ENCODE measurements around the gene C1orf56.

Gene C1orf56

DNA sequence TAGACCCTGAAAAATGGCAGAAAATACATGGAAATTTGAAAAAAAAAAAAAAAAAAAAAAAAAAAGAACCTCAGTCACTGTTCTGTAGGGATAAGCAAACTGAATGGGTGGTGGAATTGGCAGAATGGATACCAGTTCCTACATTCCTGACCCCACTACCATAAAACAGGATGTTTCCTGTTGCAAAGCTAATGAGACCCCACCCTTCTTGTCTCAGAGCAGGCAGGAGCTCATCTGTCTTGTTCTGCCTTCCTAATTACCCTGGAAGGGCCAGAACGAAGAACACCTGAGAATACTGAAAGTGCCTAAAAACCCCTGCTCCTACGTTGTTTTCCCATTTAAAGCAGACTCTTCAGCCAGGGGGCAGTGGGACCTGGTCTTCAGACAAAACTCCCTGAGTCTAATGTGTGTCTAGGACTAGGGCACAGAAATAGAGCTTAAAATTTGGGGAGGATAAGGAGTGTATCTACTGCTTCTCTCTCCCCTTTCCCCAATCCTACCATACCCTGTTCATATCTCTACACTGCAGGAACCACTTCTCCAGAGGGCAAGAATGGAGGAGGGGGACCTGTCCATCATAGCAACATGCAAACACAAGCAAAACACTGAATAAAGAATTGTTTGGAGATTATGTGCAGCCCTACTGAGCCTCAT, 3.9 kb downstream of the C1orf56 start:
- no peak for TF ChIP-seq Cebpa-rat (IDR thresholded peaks at IDR 0.05)
- peaks cover 26 to 56% (median 32%) of the 10 kb centered on the region in 10 experiments for H3K4me1 ChIP-seq
- H3K27me3 ChIP-seq = peaks cover 36 to 83% (median 49%) of the 10 kb centered on the region in 11 experiments
- H3K27ac ChIP-seq = no peak overlapping the region
- peaks cover 62 to 100% (median 92%) of the 10 kb centered on the region in 11 experiments for H4K20me1 ChIP-seq
- peaks cover 0 to 9% (median 0%) of the 10 kb centered on the region in 11 experiments; a peak in 2 of 22 replicates for H3K9me3 ChIP-seq (replicated peaks in 1 of 11)
- H3K36me3 ChIP-seq = peaks cover 55 to 72% (median 69%) of the 10 kb centered on the region in 11 experiments
- H3K4me3 ChIP-seq = no peak overlapping the region
- no peak overlapping the region for H3K4me2 ChIP-seq
- H3K9ac ChIP-seq = no peak overlapping the region

DNA sequence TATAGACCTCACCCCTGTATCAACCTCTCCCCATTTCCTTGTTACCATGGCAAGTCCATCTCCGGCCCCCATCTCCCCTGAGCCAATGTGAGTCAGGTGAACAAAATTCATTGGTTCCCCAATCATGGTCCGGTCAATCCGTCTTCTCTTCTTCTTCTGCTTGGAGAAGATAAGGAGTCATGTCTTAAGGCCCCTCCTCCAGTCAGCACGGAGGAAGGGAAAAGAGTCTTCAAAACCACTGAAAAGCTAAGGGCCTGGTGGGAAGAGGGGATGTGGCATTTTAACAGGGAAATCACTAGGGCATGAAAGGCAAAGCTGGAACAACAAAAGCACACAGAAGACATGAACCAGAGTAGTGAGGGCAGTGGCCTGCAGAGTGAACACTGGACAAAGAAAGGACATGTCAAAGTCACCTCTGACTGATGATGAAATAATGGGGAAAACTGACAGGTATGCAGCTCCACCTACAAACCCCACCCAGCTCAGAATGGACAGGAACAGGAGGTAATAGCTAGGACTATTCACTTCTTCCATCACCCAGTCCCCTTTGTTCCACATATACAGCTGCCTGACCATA, 7.5 kb downstream of the C1orf56 start:
- peak in 1 of 11 experiments; percentile 34; a peak in 1 of 22 replicates for TF ChIP-seq Cebpa-rat (IDR thresholded peaks at IDR 0.05)
- peak overlapping the region; percentile 92 to 100 (median 99) for H3K4me2 ChIP-seq
- H3K4me3 ChIP-seq = peak overlapping the region in 4 of 10 experiments; percentile 84 to 98 (median 95); a peak in 6 of 20 replicates
- no peaks in the 10 kb centered on the region for H3K9me3 ChIP-seq (replicated peaks in 1 of 11)
- H4K20me1 ChIP-seq = peaks cover 69 to 91% (median 86%) of the 10 kb centered on the region in 11 experiments
- peak overlapping the region in 7 of 11 experiments; percentile 16 to 98 (median 93); a peak in 6 of 22 replicates for H3K27ac ChIP-seq
- peak overlapping the region in 5 of 11 experiments; percentile 89 to 98 (median 94); a peak in 4 of 22 replicates for H3K9ac ChIP-seq
- H3K4me1 ChIP-seq = peaks cover 34 to 56% (median 36%) of the 10 kb centered on the region in 10 experiments
- peaks cover 59 to 84% (median 79%) of the 10 kb centered on the region in 11 experiments for H3K36me3 ChIP-seq
- peaks cover 4 to 47% (median 13%) of the 10 kb centered on the region in 11 experiments; a peak in 21 of 22 replicates for H3K27me3 ChIP-seq

DNA sequence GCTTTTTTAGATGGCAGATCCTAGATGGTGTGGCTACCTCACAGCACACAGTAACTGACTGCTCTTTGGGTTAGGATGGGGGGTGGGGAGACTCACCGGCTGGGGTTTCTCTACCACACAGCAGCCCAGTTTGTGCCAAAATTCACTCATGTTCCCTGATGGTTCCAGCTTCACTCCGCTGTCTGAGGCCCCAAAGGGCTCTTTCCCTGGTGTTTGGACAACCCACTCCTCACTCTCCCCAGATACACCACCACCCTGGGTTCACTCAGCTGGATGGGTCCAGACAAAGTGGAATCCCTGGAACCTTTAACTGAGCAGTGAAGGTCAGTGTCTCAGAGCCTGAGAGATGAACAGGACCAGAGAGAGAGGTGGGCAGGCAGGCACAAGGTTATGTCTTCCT, 8.0 kb downstream of the C1orf56 start:
- TF ChIP-seq Cebpa-rat (IDR thresholded peaks at IDR 0.05) = 0 out of 22 replicates have a peak, but pooled peaks of 1 of the 11 experiments have one; percentile 4
- peak overlapping the region in 10 of 11 experiments; percentile 24 to 98 (median 94); a peak in 17 of 22 replicates for H3K9ac ChIP-seq
- H3K4me1 ChIP-seq = peaks cover 34 to 56% (median 36%) of the 10 kb centered on the region in 10 experiments
- peak overlapping the region; percentile 92 to 100 (median 99) for H3K4me2 ChIP-seq
- peaks cover 0 to 42% (median 8%) of the 10 kb centered on the region in 11 experiments; a peak in 14 of 22 replicates for H3K27me3 ChIP-seq
- peak overlapping the region in 10 of 11 experiments; percentile 2 to 98 (median 68); a peak in 13 of 22 replicates for H3K27ac ChIP-seq
- peaks cover 68 to 85% (median 81%) of the 10 kb centered on the region in 11 experiments for H4K20me1 ChIP-seq
- H3K36me3 ChIP-seq = peaks cover 59 to 79% (median 74%) of the 10 kb centered on the region in 11 experiments
- peak overlapping the region in 6 of 10 experiments; percentile 80 to 98 (median 94); a peak in 12 of 20 replicates for H3K4me3 ChIP-seq
- H3K9me3 ChIP-seq (replicated peaks in 1 of 11) = no peaks in the 10 kb centered on the region

DNA sequence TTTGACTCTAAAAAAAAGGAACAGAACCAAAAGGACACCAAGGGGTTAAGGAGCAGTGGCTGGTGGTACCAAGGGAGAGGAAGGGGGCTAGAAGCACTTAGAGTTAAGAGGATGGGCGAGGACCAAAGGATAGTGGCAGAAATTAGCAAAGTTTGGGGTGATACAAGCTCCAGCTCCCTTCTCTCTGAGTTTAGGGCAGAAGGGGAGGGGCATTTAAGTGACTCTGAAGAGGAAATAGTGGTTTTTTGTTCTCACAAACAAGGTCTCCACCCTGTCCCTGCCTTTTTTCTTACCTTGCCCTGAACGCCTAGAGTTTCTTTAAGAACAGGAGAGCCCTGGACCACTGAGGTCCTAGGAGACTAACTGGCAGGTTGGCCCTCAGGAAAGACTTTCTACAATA, 8.6 kb downstream of the C1orf56 start:
- Histone ChIP-seq H3K27ac (peak overlapping the region in 9 of 11 experiments; percentile 2 to 98 (median 93); a peak in 15 of 22 replicates), H4K20me1 (peaks cover 62 to 80% (median 75%) of the 10 kb centered on the region in 11 experiments), H3K9ac (peak overlapping the region; percentile 59 to 98 (median 95); a peak in 21 of 22 replicates), H3K4me1 (peaks cover 34 to 59% (median 37%) of the 10 kb centered on the region in 10 experiments), H3K4me2 (peak overlapping the region; percentile 92 to 100 (median 99)), H3K27me3 (peaks cover 0 to 36% (median 4%) of the 10 kb centered on the region in 11 experiments; a peak in 10 of 22 replicates), H3K4me3 (peak overlapping the region in 9 of 10 experiments; percentile 80 to 99 (median 95); a peak in 18 of 20 replicates), H3K36me3 (peaks cover 57 to 73% (median 68%) of the 10 kb centered on the region in 11 experiments), H3K9me3 (replicated peaks in 1 of 11) (no peaks in the 10 kb centered on the region)
- no peak for TF ChIP-seq Cebpa-rat (IDR thresholded peaks at IDR 0.05)

DNA sequence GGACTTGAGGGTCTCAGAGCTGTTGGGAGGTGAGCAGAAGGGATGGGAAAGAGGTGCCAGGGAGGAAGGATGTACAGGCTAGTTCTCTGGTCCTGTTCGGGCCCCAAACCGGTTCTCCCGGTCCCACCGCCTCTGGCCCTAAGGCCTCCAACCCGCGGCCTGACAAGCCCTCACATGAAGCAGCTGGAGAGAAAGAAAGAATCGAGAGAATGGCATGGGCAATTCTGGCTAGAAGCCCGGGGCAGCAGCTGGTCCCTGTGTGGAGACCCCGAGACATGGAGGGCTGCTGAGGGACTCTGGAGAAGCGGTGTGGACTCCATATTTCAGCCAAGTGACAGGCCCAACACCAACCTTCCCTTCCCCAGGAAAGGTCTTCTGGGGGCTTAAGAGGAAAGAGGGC, 11.1 kb downstream of the C1orf56 start:
- peaks cover 31 to 61% (median 55%) of the 10 kb centered on the region in 11 experiments for H3K36me3 ChIP-seq
- H3K9ac ChIP-seq = peak overlapping the region; percentile 89 to 99 (median 95)
- H4K20me1 ChIP-seq = peaks cover 46 to 58% (median 52%) of the 10 kb centered on the region in 11 experiments
- peak overlapping the region; percentile 80 to 99 (median 96) for H3K4me3 ChIP-seq
- no peak for TF ChIP-seq Cebpa-rat (IDR thresholded peaks at IDR 0.05)
- H3K4me2 ChIP-seq = peak overlapping the region; percentile 92 to 100 (median 99)
- peaks cover 0 to 11% (median 0%) of the 10 kb centered on the region in 11 experiments; a peak in 4 of 22 replicates for H3K27me3 ChIP-seq
- peaks cover 51 to 70% (median 57%) of the 10 kb centered on the region in 10 experiments for H3K4me1 ChIP-seq
- peak overlapping the region; percentile 86 to 99 (median 96) for H3K27ac ChIP-seq
- H3K9me3 ChIP-seq (replicated peaks in 1 of 11) = no peaks in the 10 kb centered on the region

DNA sequence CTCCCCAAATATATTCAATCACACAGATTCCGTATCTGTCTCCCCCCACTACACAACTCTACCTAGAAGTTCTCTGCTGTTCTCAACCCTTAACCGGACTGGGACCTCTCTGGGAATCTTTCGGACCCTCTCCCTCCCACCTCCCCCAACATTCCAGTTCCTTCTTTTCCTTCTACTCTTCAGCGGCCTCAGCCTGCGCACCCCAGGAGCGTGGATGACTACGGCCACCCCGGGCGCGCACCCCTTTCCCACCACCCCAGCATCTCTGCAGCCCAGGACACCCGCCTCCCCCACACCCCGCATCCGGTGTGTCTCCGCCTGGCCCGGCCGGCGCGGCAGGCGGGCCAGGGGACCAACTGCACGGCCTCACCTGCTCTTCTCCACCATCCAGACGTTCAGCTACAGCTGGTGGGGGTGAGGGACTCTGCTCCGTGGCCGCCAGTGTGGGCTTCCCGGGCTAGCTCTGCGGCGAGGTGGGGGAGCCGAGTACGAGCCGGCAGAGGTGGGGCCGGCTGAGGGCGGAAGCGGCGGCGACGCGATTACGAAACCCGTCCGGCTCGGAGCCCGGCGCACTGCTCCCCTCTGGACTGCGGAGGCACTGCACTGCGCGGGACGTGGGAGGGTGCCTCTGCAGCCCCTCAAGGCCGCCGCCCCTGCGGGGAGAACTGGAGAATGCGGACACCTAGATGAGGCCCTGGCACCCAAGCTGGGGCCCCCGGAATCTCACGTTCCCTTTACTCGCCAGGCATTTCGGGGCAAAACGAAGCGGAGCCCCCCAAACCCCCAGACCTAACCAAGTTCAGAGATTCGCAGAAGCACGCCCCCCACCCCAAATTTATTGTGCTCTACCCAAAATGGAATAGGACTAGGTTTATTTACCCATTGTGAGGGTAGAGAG, 11.8 kb downstream of the C1orf56 start, which contains the start of gene CDC42SE1:
CDC42SE1 (minus strand) TSS at position 514 of the 898 bp plus-strand sequence. CDS start 3,892 bp downstream, outside the sequence.
- peak; percentile 11 to 96 (median 92); a peak in 18 of 22 replicates for TF ChIP-seq Cebpa-rat (IDR thresholded peaks at IDR 0.05)
- Histone ChIP-seq H4K20me1 (peaks cover 39 to 57% (median 47%) of the 10 kb centered on the region in 11 experiments), H3K9me3 (replicated peaks in 1 of 11) (no peaks in the 10 kb centered on the region), H3K4me2 (peak within 1 kb of the TSS; percentile 92 to 100 (median 99)), H3K27ac (peak within 1 kb of the TSS; percentile 86 to 99 (median 96)), H3K36me3 (peaks cover 25 to 61% (median 55%) of the 10 kb centered on the region in 11 experiments), H3K27me3 (peaks cover 0 to 4% (median 0%) of the 10 kb centered on the region in 11 experiments; a peak in 2 of 22 replicates), H3K9ac (peak within 1 kb of the TSS; percentile 89 to 99 (median 95)), H3K4me3 (peak within 1 kb of the TSS; percentile 80 to 99 (median 96)), H3K4me1 (peaks cover 56 to 68% (median 62%) of the 10 kb centered on the region in 10 experiments)

DNA sequence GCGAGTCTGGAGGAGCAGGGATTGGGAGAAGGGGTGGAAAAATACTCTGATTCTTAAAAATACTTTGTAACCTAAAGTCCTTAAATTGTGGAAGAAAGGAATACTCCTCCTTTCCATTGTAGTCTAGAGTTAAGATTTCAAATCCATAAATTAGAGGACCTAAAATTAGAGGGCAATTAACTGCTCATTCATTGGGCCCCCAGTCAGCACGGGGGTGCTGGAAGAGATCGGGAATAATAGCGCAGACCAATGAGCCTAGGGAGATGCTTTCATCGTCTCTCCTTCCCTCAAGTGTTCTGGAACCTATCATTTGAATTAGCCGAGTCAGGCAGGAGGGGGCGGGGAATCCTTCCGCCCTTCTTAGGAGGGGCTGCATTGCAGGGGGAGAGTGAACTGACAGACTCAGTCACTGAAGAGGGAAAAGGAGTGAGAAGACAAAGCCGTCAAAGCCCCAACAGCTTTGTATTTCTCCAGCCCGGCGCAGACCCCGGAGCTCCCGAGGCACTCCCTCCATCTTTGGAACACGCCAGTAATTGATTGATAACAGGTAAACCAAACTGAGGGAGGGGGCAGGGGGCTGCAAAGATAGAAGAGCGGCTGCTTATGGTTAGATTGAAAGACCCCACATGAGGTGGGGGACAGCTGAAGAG, 12.6 kb downstream of the C1orf56 start, which contains the start of gene MLLT11:
MLLT11 (plus strand) TSS at position 391 of the 650 bp plus-strand sequence. CDS start 6,828 bp downstream, outside the sequence.
- Histone ChIP-seq H3K27ac (peak within 1 kb of the TSS; percentile 86 to 99 (median 96)), H3K9me3 (replicated peaks in 1 of 11) (no peaks in the 10 kb centered on the region), H3K4me2 (peak within 1 kb of the TSS; percentile 92 to 100 (median 99)), H3K36me3 (peaks cover 17 to 61% (median 54%) of the 10 kb centered on the region in 11 experiments), H3K4me3 (peak within 1 kb of the TSS; percentile 80 to 99 (median 96)), H4K20me1 (peaks cover 32 to 54% (median 39%) of the 10 kb centered on the region in 11 experiments), H3K4me1 (peaks cover 57 to 68% (median 65%) of the 10 kb centered on the region in 10 experiments), H3K9ac (peak within 1 kb of the TSS; percentile 89 to 99 (median 95)), H3K27me3 (0 out of 22 replicates have a peak, but pooled peaks cover 0 to 4% (median 0%) of the 10 kb centered on the region in 11 experiments)
- TF ChIP-seq Cebpa-rat (IDR thresholded peaks at IDR 0.05) = no peak

All from BLaER1 treated with 17β-estradiol and CSF1 and Interleukin-3, amounts not matched to agents 10 nM and 100 nM (cell line).